ENCODE data around the gene SYCP3.

Gene SYCP3

GRCh38 chr12:101781834-101782233, 42.6 kb upstream of the SYCP3 start:
- Histone ChIP-seq H3K9me3 (ENCODE audit: severe bottlenecking) (no peaks in the 10 kb centered on the region), H3K27ac (no peak overlapping the region), H3K27me3 (ENCODE audit: insufficient read depth, low read depth, severe bottlenecking) (no peaks in the 10 kb centered on the region), H3K36me3 (no peaks in the 10 kb centered on the region), H3K4me3 (ENCODE audit: low read depth, low read length) (no peak overlapping the region)
- no peak for TF ChIP-seq CTCF (IDR thresholded peaks at IDR 0.05; ENCODE audit: low read depth, low read length)
- no peak for DNase-seq

- Histone ChIP-seq H3K36me3 (no peaks in the 10 kb centered on the region), H3K4me3 (ENCODE audit: low read depth, low read length) (no peak overlapping the region), H3K9me3 (ENCODE audit: severe bottlenecking) (no peaks in the 10 kb centered on the region), H3K27me3 (ENCODE audit: insufficient read depth, low read depth, severe bottlenecking) (no peaks in the 10 kb centered on the region), H3K27ac (no peak overlapping the region)
- DNase-seq = no peak
- no peak for TF ChIP-seq CTCF (IDR thresholded peaks at IDR 0.05; ENCODE audit: low read depth, low read length)
These were observed 41.3 kb upstream of the SYCP3 start for GRCh38 chr12:101780599-101780998.

GRCh38 chr12:101779626-101780025, 40.4 kb upstream of the SYCP3 start:
- Histone ChIP-seq H3K9me3 (ENCODE audit: severe bottlenecking) (no peaks in the 10 kb centered on the region), H3K27ac (no peak overlapping the region), H3K4me3 (ENCODE audit: low read depth, low read length) (no peak overlapping the region), H3K36me3 (no peaks in the 10 kb centered on the region), H3K27me3 (ENCODE audit: insufficient read depth, low read depth, severe bottlenecking) (no peaks in the 10 kb centered on the region)
- no peak for DNase-seq
- no peak for TF ChIP-seq CTCF (IDR thresholded peaks at IDR 0.05; ENCODE audit: low read depth, low read length)

- DNase-seq = no peak
- Histone ChIP-seq H3K36me3 (no peaks in the 10 kb centered on the region), H3K27ac (no peak overlapping the region), H3K9me3 (ENCODE audit: severe bottlenecking) (no peaks in the 10 kb centered on the region), H3K4me3 (ENCODE audit: low read depth, low read length) (no peak overlapping the region), H3K27me3 (ENCODE audit: insufficient read depth, low read depth, severe bottlenecking) (no peaks in the 10 kb centered on the region)
- TF ChIP-seq CTCF (IDR thresholded peaks at IDR 0.05; ENCODE audit: low read depth, low read length) = no peak
These were observed 39.9 kb upstream of the SYCP3 start for GRCh38 chr12:101779200-101779599.

- H3K9me3 ChIP-seq (ENCODE audit: severe bottlenecking) = no peaks in the 10 kb centered on the region
- H3K27me3 ChIP-seq (ENCODE audit: insufficient read depth, low read depth, severe bottlenecking) = no peaks in the 10 kb centered on the region
- no peak overlapping the region for H3K4me3 ChIP-seq (ENCODE audit: low read depth, low read length)
- no peak overlapping the region for H3K27ac ChIP-seq
- no peak for DNase-seq
- TF ChIP-seq CTCF (IDR thresholded peaks at IDR 0.05; ENCODE audit: low read depth, low read length) = no peak
- H3K36me3 ChIP-seq = no peaks in the 10 kb centered on the region
These were observed 38.7 kb upstream of the SYCP3 start for GRCh38 chr12:101777978-101778377.

- no peak overlapping the region for H3K27ac ChIP-seq
- no peak for TF ChIP-seq CTCF (IDR thresholded peaks at IDR 0.05; ENCODE audit: low read depth, low read length)
- no peaks in the 10 kb centered on the region for H3K36me3 ChIP-seq
- H3K4me3 ChIP-seq (ENCODE audit: low read depth, low read length) = no peak overlapping the region
- DNase-seq = no peak
- H3K27me3 ChIP-seq (ENCODE audit: insufficient read depth, low read depth, severe bottlenecking) = no peaks in the 10 kb centered on the region
- H3K9me3 ChIP-seq (ENCODE audit: severe bottlenecking) = no peaks in the 10 kb centered on the region
These were observed 38.2 kb upstream of the SYCP3 start for GRCh38 chr12:101777485-101777884.

All from WERI-Rb-1 (cell line).